Chondrocyte (in vitro differentiated cells): ENCODE measurements around the gene POLR2J3. TPM values are rescaled to one million over a fixed set of nuclear protein-coding genes. Genes with fewer than 3 reads are reported as not detected.
A peak's percentile ranks its signal among the peaks of the same experiment; 100 is the strongest.
"Not testable (repeated sequence)": the region's sequence is repeated elsewhere in the genome, so short reads cannot be mapped to it uniquely, and the experiment has no call there.

ENCODE experiments used
- DNase-seq: peaks from one replicate; pipeline ENCODE4 v3.0.0; 2021; ENCODE audit warnings: mixed read lengths, low spot score
- H3K27ac Mint-ChIP-seq: one replicate; pipeline ENCODE4 v1.8.0; 2021; ENCODE audit warnings: mild to moderate bottlenecking, moderate library complexity, mixed read lengths; ENCODE audit not compliant: unreplicated experiment
- H3K27me3 Mint-ChIP-seq: 2 replicates; pipeline ENCODE4 v1.8.0; 2021; ENCODE audit warnings: low read depth, mixed read lengths
- H3K36me3 Mint-ChIP-seq: 2 replicates; pipeline ENCODE4 v1.8.0; 2021; ENCODE audit warnings: low read depth, mixed read lengths
- H3K4me1 Mint-ChIP-seq: 2 replicates; pipeline ENCODE4 v1.8.0; 2021; ENCODE audit warnings: low read depth, mild to moderate bottlenecking, mixed read lengths
- H3K4me3 Mint-ChIP-seq: one replicate; pipeline ENCODE4 v1.8.0; 2021; ENCODE audit warnings: mild to moderate bottlenecking, moderate library complexity, mixed read lengths; ENCODE audit not compliant: unreplicated experiment
- H3K9me3 Mint-ChIP-seq: 2 replicates; pipeline ENCODE4 v1.8.0; 2021; ENCODE audit warnings: low read depth, mixed read lengths
- total RNA-seq: library from RNA; stranded (reverse); gene quantifications from 3 replicates; pipeline ENCODE4 v1.2.1, GENCODE V29; 2021

The POLR2J3 gene
- total RNA-seq, 1 donor from 2014 or later: 9.9 TPM

DNA sequence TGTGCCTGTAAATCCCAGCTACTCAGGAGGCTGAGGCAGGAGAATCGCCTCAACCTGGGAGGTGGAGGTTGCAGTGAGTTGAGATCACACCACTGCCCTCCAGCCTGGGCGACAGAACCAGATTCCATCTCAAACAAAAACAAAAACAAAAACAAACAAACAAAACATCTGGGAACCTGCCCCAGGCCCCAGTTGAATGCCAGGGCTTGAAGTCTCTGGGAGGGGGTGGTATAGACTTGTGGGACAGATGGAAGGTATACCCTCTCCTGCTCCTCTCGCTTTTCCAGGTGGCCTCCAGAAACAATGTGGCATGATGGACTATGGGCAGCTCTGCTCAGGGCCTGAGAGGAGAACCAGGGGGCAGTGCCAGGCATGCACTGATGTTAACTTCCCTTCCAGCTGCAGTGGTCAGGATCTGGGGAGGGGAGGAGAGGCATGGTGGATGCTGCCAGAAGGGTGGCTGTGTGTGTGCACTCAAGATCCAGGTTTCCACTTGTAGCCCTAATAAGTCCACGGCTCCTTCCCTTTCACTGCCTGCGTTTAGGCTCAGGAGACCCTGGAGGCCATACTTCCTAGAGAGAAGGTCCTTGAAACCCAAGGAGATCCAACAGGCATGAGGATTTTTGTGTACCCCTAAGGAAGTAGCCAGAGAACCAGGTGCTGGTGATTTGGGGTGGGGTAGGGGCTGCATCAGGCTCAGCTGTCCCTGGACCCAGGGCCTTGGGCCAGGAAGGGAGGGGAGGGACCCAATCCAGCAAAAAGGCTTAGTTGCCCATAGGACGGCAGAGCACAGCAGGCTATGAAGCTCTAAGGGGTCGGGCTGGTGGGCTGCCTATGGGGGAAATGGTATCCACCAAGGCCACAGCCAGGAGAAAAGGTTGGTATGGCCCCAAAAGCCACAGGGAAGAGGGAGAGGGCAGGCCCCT is 5.2 kb upstream of the POLR2J3 start:
- not testable (repeated sequence) for H3K4me1 Mint-ChIP-seq, H3K27ac Mint-ChIP-seq
- peak; percentile 22 for DNase-seq

DNA sequence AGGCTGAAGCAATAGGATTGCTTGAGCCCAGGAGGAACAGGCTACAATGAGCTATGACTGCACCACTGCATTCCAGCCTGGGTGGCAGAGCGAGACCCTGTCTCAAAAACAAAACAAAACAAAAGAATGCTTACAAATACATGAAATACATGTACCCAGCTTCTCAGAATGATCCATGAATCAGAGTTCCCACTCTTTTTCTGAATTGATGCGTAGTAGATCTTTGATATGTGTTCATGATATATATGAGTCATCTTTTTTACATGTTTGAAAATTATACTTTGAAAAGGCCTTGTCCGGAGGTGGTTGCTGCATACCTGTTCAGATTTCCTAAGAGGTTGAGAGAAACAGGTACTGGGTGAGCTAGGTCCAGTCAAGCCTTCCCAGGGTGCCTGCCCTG is 4.0 kb upstream of the POLR2J3 start:
- H3K27ac Mint-ChIP-seq, H3K36me3 Mint-ChIP-seq, H3K27me3 Mint-ChIP-seq, H3K9me3 Mint-ChIP-seq, DNase-seq, H3K4me1 Mint-ChIP-seq, H3K4me3 Mint-ChIP-seq: not testable (repeated sequence)

More for the DNA sequence above, 5.2 kb upstream of the POLR2J3 start:
- not testable (repeated sequence) for H3K4me3 Mint-ChIP-seq, H3K36me3 Mint-ChIP-seq, H3K9me3 Mint-ChIP-seq, H3K27me3 Mint-ChIP-seq

DNA sequence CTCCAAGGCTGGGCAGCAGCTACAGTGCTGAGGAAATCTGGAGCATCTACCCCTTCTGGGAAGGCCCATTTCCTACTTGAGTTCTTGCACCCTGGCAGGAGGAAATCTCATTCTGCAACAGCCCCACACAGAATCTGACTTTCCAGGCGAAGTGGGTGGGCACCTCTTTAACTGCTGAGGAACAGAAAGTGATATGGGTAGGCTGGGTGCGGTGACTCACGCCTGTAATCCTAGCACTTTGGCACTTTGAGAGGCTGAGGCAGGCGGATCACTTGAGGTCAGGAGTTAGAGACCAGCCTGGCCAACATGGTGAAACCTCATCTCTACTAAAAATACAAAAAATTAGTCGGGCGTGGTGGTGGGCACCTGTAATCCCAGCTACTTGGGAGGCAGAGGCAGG is 2.2 kb upstream of the POLR2J3 start:
- H3K27me3 Mint-ChIP-seq, H3K4me1 Mint-ChIP-seq, H3K36me3 Mint-ChIP-seq, DNase-seq, H3K4me3 Mint-ChIP-seq, H3K9me3 Mint-ChIP-seq, H3K27ac Mint-ChIP-seq: not testable (repeated sequence)

DNA sequence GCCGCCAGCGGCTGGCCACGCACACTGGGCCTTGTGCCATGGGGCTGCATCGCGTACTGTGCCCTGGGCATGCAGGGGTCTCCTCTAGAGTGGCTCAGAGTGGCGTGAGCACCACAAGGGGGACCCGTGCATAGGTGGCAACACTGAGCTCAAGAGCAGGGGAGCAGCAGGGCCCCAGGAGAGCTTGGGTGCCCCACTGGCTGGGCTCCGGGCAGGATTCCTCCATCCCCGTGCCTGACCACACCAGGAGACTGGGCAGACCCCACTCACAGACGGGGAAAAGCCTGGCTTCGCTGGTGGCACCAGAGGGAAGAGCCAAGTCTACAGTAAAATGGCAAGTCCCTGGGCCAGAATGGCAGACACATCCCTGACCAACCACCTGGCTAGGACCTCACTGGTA is 3.8 kb downstream of the POLR2J3 start:
- H3K9me3 Mint-ChIP-seq, H3K4me1 Mint-ChIP-seq, H3K4me3 Mint-ChIP-seq, H3K27me3 Mint-ChIP-seq, H3K36me3 Mint-ChIP-seq, H3K27ac Mint-ChIP-seq: not testable (repeated sequence)
- peak; percentile 72 for DNase-seq

DNA sequence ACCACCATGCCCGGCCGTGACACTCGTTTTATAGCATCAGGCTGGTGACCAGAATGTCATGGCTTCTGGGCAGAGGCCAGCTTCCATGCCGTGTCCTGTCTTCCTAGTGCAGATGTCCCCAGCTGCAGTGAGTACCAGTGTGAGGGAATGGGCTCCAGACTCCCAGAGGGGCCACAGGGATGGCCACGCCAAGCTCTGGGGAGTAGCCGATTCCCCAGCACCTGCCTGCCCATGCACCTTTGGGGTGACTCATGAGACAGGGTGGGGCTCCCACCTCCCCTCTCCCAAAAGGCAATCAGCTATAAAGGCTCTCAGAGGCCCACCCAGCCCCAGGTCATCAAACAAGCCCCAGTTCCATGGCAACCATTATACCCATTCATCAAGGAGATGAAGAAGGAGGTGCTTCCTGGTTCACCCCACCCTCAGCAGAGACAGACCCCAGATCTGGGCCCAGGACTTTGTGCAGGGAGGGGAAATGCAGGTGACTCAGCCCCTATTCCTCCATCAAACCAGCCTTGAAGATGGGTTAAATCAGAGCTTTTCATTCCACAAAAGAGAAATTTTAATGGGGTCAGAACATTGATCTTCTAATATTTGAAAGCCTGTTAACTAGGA is 21.5 kb downstream of the POLR2J3 start, which contains the start of gene SPDYE2:
Gene SPDYE2, plus strand, starts transcription at position 419 of the 615 bp plus-strand sequence. CDS start 2,030 bp downstream, outside the sequence.
- not testable (repeated sequence) for H3K36me3 Mint-ChIP-seq, DNase-seq, H3K27me3 Mint-ChIP-seq, H3K9me3 Mint-ChIP-seq, H3K27ac Mint-ChIP-seq, H3K4me1 Mint-ChIP-seq, H3K4me3 Mint-ChIP-seq

DNA sequence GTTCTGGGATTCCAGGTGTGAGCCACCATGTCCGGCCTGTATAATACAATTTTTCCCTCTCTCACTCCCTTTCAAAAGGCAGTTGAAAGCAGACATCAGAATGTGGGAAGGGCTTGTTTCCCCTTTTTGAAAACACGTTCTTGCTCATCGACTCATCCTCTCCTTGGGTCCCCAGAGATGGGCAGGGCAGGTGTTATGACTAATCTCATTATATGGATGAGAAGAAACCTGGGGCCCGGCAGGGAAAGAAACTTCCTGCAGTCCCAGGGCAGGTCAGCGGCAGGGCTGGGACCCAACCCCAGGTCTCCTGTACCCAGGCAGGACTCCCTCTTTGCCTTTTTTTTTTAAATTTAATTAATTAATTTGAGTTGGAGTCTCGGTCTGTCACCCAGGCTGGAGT is 26.0 kb downstream of the POLR2J3 start:
- not testable (repeated sequence) for H3K27me3 Mint-ChIP-seq, H3K4me3 Mint-ChIP-seq, DNase-seq, H3K27ac Mint-ChIP-seq, H3K4me1 Mint-ChIP-seq, H3K36me3 Mint-ChIP-seq, H3K9me3 Mint-ChIP-seq

DNA sequence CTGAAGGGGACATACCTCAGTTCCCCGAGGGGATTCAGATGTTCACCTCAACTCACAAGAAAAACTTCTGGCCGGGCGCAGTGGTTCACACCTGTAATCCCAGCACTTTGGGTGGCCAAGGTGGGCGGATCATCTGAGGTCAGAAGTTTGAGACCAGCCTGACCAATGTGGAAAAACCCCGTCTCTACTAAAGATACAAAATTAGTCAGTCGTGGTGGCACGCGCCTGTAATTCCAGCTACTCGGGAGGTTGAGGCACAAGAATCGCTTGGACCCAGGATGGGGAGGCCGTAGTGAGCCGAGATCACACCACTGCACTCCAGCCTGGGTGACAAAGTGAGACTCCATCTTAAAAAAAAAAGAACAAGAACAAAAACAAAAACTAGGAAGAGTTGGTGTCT is 27.1 kb downstream of the POLR2J3 start:
- DNase-seq, H3K9me3 Mint-ChIP-seq, H3K27ac Mint-ChIP-seq, H3K36me3 Mint-ChIP-seq, H3K27me3 Mint-ChIP-seq, H3K4me1 Mint-ChIP-seq, H3K4me3 Mint-ChIP-seq: not testable (repeated sequence)

DNA sequence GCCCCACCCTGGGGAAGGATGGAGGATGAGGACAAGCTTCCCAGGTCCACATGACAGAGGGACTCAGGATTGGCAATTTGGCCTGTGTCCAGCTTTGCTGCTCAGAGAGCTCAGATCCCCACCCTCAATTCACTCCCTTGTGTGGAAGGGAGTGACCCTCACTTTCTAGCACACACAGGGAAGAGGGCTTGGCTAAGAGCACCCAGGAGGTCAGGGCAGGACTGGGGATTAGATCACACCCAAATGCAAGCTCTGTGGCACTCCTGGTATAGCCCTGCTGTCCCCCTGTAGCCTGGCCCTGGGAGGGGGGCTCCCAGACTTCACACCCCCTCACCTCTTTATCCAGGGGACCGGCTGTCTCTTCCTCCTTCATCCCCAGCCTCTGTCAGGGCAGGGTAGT is 28.0 kb downstream of the POLR2J3 start:
- not testable (repeated sequence) for H3K4me1 Mint-ChIP-seq, H3K27ac Mint-ChIP-seq, H3K36me3 Mint-ChIP-seq, H3K4me3 Mint-ChIP-seq, H3K27me3 Mint-ChIP-seq, DNase-seq, H3K9me3 Mint-ChIP-seq

DNA sequence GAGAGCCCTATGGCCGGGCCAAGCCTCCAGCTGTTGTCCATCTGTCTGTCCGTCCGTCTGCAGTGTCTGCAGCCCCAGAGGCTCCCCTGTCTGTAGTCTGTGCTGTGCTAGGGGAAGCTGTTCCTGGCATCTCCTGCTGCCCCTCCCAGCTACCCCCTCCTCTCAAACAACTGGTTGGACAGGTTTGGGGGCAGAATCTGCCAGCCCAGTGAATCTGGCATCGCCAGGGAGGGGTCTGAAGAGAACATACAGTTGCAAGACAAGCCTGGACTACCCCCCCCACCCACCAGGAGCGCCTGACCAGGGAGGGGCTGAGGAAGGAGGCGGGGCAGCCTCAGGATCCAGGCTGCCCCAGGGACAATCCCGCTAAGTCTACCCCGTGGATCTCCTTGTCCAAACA is 28.8 kb downstream of the POLR2J3 start, which contains the start of gene UPK3BL2:
Gene UPK3BL2, minus strand, starts transcription at position 101 of the 400 bp plus-strand sequence. Its CDS starts 60 bp downstream, at position 41.
- H3K36me3 Mint-ChIP-seq, H3K4me3 Mint-ChIP-seq, H3K27me3 Mint-ChIP-seq, H3K9me3 Mint-ChIP-seq, DNase-seq, H3K27ac Mint-ChIP-seq, H3K4me1 Mint-ChIP-seq: not testable (repeated sequence)

DNA sequence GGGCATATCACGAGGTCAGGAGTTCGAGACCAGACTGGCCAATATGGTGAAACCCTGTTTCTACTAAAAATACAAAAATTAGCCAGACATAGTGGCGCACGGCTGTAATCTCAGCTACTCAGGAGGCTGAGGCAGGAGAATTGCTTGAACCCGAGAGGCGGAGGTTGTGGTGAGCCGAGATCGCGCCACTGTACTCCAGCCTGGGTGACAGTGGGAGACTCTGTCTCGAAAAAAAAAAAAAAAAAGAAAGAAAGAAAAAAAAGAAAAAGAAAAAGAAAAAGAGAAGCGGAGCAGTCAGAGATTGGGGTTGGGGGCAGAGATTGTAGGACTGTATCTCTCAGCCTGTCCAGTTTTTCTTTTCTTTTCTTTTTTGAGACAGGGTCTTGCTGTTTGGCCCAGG is 29.6 kb downstream of the POLR2J3 start:
- not testable (repeated sequence) for H3K4me3 Mint-ChIP-seq, H3K4me1 Mint-ChIP-seq, H3K27me3 Mint-ChIP-seq, H3K9me3 Mint-ChIP-seq, H3K27ac Mint-ChIP-seq, DNase-seq, H3K36me3 Mint-ChIP-seq

DNA sequence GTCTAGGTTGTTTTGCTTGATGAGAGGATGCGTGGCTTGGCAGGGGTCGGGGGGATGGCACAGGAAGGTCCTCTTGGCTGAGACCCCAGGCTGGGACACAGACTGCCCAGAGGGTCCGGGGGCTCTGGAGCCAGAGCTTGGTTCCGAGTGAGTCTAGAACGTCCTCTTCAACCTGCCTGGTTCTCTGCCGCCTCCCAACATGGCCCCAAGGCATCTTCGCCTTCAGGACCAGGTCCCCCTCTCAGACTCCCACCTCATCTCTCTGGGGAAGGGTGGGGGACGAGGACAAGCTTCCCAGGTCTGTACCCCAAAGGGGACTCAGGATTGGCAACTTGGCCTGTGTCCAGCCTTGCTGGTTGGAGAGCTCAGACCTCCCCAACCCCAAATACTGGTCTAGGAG is 30.3 kb downstream of the POLR2J3 start:
- not testable (repeated sequence) for H3K27ac Mint-ChIP-seq, H3K9me3 Mint-ChIP-seq, H3K4me1 Mint-ChIP-seq, H3K27me3 Mint-ChIP-seq, H3K36me3 Mint-ChIP-seq, DNase-seq, H3K4me3 Mint-ChIP-seq

DNA sequence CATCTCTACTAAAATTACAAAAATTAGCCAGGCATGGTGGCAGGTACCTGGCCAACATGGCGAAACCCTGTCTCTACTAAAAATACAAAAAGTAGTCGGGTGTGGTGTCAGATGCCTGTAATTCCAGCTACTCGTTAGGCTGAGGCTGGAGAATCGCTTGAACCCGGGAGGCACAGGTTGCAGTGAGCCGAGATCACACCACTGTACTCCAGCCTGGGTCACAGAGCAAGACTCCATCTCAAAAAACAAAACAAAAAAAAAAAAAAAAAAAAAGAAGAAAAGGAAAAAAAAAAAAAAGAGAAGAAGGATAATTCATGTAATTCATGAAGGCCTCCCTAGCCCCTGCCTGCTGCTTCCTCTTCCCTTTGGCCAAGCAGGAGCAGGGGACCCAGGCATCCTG is 31.8 kb downstream of the POLR2J3 start:
- not testable (repeated sequence) for H3K4me1 Mint-ChIP-seq, H3K4me3 Mint-ChIP-seq, H3K27me3 Mint-ChIP-seq, H3K27ac Mint-ChIP-seq, H3K9me3 Mint-ChIP-seq, H3K36me3 Mint-ChIP-seq, DNase-seq
